DND-41 (cell line): ENCODE measurements around the gene PTPN1.

Experiments
- CTCF ChIP-seq: IDR thresholded peaks from 2 replicates; pipeline ENCODE4 v1.5.1; 2012; ENCODE audit warnings: borderline replicate concordance, low read length, moderate library complexity, mild to moderate bottlenecking; ENCODE audit not compliant: poor library complexity, severe bottlenecking; ENCODE audit errors: extremely low read depth
- EZH2 ChIP-seq: IDR thresholded peaks from 3 replicates; pipeline ENCODE4 v1.6.1; 2012; ENCODE audit warnings: borderline replicate concordance, low read depth, mild to moderate bottlenecking, moderate library complexity, low read length, inconsistent platforms; ENCODE audit not compliant: severe bottlenecking

GRCh38 chr20:50550531-50550930, 40.3 kb downstream of the PTPN1 start:
- TF ChIP-seq CTCF (no peak), EZH2 (no peak)
